Measurements from ENCODE around the gene CYTH4.

CYTH4 gene

DNA sequence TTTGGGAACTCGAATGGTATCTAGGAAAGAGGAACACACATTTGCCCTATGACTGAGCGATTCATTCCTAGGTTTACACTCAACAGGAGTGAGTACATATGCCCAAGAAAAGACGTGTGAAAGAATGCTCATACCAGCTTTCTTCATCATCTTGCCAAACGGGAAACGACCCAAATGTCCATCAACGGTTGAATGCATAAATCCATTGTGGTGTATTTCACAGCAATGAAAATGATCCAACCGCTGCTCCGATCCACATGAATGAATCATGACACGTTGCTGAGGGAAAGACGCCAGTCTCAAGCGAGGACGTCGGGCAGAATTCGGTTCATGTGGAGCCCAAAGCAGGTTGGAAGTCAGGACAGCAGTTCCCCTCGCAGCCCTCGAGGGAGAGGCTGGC lies 71.5 kb downstream of the CYTH4 start:
- DNase-seq, result no peak

DNA sequence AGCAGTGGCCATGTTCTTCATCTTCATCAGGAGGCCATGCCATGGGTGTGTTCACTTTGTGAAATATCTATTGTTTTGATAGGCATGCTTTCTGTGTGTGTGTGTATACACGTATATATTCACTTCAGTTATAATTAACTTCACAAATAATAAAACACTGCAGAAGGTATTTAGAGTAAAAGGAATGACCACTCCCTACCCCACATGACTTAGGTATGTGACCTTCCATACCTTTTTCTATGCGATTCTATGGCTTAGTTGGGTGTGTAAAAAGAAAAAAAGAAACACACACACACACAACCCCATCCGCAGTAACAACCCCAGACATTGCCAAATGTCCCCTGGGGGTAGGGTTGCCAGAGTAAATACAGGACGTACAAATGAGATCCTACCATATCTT lies 72.0 kb downstream of the CYTH4 start:
- DNase-seq, result no peak

DNA sequence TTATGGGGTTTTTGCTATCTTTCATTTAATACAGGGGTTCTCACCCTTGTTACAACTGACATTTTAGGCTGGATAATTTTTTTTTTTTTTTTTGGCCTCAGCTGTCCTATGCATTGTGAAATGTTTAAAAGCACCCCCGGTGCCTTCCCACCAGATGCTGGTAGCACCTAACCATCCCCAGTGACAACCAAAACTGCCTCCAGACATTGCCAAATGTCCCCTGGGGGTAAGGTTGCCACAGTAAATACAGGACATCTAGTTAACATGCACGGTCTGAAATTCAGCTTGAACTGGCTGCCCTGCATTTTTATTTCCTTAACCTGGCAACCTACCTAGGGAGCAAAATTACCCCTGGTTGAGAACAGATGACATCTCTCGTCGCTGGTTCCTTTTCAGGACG lies 72.4 kb downstream of the CYTH4 start:
- no peak for DNase-seq

DNA sequence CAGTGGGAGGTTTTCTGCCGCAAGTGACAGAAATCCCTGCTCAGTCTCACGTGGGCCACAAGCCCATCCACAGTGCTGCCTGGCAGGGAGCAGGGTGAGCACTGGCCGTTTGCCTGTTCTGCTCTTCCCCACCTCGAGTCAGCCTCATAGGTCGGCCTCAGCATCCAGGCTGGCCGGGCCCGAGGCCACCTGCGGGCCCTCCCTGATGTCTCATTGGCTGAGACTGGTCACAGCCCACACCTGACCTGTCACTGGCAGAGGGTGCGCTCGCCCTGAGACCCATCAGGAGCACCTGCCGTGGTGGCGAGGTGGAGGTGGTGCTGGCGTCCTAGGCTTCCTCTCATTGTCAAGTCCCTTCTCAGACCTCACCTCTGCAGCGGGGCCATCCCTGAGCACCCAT lies 72.9 kb downstream of the CYTH4 start:
- no peak for DNase-seq

DNA sequence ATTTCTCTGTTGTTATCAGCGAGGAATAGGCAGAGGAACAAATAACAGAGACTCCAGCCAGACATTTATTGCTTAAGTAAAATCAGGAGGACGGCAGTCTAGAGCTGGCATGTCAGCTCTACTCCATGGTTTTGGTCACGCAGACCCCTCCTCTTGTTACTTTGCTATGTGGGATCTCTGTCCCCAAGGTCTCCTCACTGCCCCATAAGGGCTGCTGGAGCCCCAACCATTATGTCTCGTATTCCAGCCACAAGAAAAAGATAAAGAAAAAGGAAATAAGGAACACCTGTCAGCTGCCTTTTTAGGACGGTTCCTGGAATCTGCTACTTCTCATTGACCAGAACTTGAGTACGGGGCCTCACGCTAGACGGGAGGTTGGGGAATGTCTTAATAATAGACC lies 74.6 kb downstream of the CYTH4 start:
- DNase-seq, result no peak

DNA sequence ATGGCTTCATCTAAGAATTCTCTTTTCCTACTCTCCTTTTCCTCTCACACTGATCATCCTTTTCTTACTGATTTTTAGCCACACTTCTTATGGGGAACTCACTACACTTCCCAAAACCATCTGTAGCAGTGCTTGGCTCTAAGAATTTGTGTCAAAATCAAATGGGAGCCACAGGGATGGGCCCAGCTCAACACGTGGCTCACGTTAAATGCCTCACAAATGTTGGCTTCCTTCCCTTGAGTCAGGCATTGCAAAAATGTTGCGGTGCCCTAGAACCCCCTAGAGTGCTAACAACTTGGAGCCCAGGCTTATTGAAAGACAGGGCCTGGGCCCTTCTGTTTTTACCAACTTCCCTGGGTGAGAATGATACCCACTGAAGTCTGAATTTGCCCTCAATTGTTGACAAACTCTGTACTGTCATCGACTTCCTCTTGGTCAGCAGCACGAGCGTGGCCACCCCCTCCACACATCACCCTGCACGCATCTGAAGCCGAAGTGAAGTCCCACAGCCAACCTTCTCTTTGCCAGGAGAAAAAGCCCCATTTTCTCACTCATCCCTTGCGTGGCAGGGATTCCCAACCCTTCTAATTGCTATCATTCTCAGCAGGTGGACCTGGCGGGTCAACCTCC lies 75.3 kb downstream of the CYTH4 start:
- DNase-seq, result no peak

DNA sequence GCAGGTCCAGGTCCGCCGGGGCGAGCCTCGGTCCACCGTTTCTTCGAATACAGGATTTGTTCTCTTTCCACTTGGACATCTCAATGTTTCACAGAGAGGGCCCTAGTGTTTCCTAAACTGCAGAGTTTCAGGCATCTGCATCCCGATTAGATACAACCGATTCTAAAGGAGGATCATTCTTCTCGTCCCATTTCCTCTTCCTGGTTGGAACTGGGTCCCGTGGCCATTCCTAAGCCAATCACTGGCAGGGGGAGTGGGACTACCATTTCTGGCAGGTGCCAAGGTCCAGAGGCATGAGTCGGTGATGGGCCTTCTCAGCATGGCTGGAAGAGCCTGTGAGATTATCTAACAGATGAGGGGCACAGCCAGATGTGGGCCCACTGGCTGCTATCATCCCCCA lies 76.1 kb downstream of the CYTH4 start:
- no peak for DNase-seq

DNA sequence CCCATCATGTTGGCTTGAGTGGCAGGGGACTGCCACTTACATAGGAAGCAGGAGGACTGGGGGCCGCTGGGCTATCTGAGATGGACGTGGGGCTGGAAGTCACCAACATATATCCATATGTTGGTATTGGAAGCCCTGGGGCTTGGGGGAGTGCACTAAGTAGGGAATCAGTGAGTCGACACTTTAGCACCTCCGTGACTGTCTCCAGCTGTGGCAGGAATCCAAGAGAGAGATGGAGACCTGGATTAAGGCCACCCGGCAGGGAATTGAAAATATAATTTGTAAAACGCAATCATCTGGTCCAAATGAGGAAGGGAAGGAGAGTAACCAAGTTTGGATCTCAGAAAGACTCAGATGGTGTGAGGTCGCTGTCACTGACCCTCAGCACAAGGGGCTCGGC lies 76.6 kb downstream of the CYTH4 start:
- no peak for DNase-seq

DNA sequence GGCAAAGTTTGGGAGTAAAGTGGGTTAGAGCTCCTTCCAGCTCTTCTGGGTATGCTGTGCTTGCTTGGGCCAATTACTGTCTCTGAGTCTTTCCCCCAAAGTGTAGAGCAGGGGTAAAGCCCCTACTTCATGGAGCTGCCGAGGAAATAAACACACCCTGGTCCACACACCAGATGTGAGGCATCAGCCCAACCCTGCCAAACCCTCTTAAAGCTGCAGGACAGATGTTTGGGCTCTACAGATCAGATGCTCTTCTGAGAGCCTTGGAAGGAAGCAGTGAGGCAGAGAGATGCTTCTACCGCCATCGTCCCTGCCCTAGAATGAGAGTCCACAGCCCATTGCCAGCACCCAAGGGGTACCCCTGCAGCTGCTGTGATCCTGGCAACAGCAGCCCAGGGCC lies 80.3 kb downstream of the CYTH4 start:
- DNase-seq, result no peak

DNA sequence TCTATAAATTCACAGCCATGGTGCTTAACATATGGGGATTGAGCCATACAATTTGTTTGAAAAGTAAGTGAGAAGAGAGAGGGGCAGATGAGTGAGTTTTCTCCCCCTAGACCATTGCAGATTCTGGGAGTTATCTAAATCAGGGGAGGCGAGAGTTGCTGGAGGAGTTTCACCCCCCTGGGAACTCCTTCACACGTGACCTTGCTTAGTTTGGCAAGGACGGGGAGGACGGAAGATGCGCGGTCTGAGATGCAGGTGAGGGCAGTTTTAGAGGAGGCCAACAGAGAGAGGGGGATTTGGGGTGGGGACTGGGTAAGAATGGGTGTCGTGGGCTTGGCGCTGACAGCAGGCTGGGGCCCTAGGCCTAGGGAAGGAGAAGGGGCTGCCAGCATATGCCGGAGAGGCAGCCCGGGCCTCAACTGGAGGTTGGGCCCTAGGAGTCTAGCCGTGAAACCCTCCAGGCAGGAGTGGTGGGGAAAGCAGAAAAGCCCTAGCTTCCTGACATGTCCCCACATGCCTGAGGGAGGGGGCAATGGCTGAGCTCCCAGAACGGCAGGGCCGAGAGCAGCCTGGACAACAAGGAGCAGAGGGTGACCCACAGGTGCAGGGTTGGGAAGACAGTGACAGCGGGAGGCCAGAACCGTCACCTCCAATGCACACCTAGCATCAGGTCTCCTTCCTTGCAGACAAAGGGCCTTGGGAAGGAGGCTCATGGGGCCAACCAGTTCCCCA lies 81.1 kb downstream of the CYTH4 start:
- no peak for DNase-seq
